GM18861 (cell line): Measurements from ENCODE around the gene KLC3.

Source experiments
- ATAC-seq: cut with Tn5 transposase; IDR thresholded peaks from one replicate; pipeline ENCODE4 v1.9.1; 2021; ENCODE audit not compliant: unreplicated experiment

The KLC3 gene

DNA sequence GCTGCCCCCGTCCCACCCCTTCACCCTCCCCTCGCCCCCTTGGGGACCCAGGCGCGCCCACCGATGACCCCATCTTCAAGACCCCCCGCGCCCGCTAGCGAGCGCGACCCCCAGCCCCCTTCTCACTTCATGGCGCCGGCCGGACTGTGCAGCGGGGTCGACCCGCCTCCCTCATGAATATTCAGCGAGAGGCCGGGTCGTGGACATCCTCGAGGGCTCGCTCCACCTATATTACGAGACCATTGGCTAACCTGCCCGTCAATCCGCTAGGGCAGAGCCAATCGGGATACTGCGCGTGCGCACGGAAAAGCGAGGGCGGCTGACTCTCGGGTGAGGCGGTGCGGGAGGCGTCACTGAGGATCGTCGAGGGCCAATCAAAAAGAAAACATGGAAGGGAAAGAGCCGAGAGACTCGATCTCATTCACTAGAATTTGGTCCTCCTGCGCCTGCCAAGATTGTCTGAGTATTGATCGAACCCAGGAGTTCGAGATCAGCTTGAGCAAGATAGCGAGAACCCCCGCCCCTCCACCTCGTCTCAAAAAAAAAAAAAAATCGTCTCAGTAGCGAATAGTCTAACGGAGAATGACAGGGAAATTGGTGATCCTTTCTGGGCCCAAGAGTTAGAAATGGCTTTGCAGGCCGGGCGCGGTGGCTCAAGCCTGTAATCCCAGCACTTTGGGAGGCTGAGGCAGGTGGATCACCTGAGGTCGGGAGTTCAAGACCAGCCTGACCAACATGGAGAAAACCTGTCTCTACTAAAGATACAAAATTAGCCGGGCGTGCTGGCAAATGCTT lies 30.1 kb downstream of the KLC3 start, which contains the start of gene ERCC2:
TSS of gene ERCC2 (minus strand) at position 164 of the 795 bp plus-strand sequence. CDS start at position 131, 33 bp downstream.
- peak; percentile 95 for ATAC-seq

DNA sequence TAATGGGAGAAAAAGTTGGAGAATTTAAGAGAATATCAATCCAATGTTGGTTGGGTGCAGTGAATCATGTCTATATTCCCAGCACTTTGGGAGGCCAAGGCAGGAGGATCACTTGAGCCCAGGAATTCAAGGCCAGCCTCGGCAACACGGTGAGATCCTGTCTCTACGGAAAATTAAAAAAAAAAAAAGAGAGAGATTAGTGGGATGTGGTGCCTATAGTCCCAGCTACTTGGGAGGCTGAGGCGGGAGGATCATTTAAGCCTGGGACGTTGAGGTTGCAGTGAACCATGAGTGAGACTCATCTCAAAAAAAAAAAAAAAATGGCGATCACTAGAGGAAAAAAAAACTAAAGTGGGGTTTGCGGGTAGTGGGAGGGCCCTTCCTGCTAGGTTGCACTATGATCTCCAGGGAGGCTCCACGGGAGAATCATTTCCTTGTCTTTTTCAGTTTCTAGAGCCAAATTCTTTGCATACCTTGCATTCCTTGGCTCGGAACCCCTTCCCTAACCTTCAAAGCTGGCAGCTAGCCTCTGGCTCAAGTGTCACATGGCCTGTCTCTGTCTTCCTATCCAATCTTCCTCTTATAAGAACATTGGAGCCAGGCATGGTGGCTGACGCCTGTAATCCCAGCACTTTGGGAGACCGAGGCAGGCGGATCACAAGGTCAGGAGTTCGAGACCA lies 35.6 kb downstream of the KLC3 start:
- ATAC-seq = no peak

DNA sequence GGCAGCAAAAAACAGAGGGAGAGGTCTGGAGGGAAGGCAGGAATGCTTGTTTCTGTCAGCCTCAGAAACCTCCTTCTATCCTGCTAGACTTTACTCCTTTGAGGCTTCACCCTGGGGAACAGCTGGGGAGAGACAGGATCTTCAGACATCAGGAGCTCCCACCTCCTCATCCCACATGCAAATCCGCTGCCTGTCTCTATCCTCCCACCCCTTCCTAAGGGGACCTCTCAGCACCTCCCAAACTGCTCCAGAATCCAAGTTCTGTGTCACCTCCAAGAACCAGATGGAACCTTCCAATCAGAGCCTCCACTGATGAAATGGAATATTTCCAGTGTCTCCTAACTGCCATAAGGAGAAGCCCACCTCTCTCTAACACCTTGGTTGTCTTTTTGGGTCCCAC lies 39.6 kb downstream of the KLC3 start:
- no peak for ATAC-seq

DNA sequence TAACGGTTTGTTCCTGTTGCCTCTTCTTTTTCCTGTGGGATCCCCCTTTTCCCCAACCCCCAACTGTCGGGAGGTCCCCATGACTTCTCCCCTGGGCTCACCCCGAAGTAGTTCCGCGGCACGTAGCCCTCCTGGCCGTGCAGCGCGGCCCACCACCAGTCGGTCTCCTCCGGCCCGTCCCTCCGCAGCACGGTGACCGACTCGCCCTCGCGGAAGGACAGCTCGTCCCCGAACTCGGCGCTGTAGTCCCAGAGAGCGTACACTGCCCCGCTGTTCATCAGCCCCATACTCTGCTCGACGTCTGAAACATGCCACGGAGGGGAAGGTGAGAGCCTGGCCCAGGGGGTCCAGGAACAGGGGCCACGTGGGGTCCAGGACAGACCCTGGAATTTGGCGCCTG lies 41.9 kb downstream of the KLC3 start:
- ATAC-seq = no peak

DNA sequence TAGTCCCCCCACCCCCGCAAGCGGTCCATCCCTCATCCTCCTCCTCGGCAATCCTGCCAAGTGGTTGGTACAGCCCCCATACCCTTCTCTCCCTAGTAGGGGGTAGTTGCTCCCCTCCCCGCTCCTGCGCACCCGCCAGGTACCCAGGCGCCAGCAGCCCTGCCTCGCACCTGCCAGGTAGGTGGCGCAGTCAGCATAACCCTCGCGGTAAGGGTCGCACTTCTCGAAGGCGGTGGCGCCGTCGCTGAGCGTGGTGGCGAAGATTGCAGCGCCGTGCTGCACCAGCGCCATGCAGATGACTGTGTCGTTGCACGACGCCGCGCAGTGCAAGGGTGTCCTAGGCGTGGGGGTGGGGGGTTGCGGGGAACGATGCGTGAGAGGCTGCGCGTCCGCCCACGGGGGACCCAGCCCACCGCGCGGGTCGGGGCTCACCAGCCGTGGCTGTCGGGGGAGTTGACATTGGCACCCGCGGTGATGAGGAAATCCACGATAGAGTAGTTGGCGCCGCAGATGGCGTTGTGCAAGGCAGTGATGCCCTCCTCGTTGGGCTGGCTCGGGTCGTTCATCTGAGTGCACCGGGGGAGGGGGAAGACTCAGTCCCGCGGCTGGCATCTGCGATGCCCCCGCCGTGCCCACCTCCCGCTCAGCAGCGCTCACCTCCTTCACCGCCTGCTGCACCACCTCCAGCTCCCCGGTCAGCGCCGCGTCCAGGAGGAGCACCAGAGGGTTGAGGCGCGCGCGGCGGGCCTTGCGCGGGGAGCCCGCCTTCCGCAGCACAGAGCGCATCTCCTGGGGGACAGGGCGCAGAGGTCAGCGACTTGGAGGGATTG lies 45.1 kb downstream of the KLC3 start:
- no peak for ATAC-seq

DNA sequence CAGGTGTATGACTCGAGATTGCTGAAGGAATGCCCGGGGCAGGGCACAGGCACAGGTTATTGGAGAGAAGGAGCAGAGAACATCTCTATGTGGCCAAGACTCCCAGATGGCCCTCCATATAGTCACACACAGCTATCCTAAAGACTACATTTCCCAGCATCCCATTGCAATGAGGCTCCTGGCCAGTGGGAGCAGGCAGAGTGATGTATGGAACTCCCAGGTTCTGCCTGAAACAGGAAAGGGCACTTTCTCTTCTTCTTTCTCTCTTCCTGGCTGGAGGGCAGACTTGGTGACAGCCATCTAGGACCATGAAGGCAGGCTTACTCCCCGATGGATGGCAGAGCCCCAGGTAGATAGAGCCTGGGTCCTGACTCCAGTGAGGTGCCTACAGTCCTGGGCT lies 50.8 kb downstream of the KLC3 start:
- no peak for ATAC-seq

DNA sequence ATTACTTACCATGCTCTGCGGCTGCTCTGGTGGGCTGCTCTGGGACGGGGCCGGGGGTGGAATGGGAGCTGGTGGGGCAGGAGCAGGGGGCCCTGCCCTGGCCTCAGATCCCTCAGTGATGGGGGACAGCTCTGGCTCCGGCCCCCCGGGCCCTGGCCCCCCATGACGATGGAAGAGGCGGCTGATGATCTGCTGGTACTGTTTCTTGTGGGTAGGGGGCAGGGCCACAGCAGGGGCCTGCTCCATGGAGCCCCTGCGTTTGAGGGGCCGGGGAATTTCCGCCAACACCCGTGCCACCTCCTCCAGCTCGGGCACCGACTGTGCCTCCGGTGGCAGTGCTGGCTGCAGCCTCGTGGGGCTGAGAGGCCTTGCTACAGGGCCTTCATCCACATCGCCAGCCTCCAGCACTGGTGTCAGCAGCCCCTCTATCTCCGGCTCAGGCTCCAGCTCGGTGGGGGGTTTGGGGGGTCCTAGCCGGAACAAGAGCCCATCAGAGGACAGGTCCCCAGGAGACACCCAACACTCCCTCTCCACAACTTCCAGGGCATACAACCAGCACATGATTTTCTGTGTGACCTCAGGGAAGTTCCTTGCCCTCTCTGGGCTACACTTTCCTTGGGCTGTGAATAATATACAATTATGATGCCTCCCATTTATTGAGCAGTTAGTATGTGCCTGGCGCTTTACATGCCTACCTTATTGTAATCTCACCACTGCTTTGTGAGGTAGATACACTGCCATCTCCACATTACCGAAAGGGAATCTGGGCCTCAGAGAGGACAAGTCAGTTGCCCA lies 51.5 kb downstream of the KLC3 start:
- ATAC-seq = no peak

DNA sequence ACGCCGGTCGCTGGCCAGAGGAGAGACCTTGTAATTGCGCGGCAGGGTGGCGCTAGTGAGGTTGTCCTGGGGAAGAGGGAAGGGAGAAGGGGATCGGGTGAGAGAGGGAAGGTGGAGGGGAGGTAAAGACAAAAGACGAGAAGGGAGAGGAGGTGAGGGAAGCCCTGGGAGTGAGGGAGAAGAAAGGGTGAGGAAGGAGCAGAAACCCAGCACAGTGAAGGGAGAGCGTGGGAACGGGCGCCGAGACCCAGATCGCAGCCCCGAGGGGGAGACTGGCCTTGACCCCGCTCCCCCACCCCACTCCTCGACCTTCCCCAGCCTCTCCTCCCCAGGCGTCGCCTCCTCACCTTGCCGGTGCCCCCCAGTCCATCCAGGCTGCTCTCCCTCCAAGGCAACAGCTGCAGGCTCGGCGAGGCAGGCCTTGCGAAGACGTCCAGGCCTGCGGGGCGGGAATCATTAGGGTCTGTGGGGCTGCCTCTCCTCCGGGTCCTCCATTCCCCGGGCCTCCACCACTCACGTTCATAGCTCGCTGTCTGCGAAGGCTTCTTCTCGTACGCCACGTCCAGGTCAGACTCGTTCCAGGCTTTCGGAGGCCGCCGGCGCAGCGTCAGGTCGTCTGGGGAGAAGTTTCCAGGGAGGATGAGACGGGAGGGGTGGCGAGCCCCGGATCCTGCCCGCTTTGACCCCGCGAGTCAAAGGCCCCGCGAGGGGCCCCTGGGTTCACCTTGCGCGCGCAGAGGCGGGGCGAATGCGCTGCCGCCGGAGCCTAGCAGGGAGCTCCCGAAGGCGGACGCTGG lies 55.5 kb downstream of the KLC3 start:
- ATAC-seq = no peak

DNA sequence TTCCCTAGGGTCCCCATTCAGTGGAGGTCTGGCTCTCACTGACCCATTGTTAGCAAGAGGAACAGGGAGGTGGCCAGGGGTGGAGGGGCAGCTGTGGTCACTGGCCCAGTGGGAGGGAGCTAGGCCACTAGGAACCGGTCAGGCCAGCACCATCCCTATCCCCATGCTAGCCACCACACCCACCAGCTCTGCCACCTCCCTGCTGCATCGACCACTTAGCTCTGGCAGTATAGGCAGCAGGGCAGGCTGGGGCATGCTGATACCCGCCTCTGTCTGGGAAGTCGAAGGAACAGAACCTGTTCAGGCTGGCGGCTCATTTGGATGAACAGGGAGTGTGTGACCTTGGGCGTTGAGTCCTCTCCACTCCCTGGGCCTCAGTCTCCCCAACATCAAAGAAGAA lies 59.6 kb downstream of the KLC3 start:
- ATAC-seq = no peak
